Astrocyte (in vitro differentiated cells and primary cell): Measurements from ENCODE around the gene PHC1.

ENCODE experiments used
- EZH2 ChIP-seq: IDR thresholded peaks from 2 replicates; pipeline ENCODE4 v1.6.1; 2012; ENCODE audit warnings: mild to moderate bottlenecking, low read length, inconsistent platforms; ENCODE audit not compliant: insufficient read depth
- TF ChIP-seq, protein P1 (sequence below): IDR thresholded peaks from 2 replicates; pipeline ENCODE4 v1.5.1; 2011; ENCODE audit warnings: low read depth, mild to moderate bottlenecking, inconsistent platforms, low read length, moderate library complexity; ENCODE audit not compliant: insufficient read depth

DNA sequence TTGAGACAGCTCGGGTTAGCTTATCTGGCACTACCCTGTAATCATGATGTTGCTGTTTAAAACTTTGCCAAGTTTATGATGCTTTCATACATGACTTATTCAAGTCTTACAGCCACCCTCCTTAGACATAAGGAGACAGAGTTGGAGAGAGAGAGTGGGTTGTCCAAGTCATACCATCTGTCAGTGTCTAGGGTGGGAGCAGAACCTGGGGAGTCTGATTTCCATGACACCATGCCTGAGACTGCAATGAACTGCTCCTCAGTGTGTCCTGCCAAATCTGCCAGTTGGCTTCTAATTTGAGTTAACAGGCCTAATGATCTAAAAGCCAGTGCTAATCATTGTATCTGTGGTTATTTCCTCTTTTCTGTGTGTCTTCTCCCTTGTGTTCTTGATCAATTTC is 43.7 kb upstream of the PHC1 start:
- TF ChIP-seq, protein P1, sequence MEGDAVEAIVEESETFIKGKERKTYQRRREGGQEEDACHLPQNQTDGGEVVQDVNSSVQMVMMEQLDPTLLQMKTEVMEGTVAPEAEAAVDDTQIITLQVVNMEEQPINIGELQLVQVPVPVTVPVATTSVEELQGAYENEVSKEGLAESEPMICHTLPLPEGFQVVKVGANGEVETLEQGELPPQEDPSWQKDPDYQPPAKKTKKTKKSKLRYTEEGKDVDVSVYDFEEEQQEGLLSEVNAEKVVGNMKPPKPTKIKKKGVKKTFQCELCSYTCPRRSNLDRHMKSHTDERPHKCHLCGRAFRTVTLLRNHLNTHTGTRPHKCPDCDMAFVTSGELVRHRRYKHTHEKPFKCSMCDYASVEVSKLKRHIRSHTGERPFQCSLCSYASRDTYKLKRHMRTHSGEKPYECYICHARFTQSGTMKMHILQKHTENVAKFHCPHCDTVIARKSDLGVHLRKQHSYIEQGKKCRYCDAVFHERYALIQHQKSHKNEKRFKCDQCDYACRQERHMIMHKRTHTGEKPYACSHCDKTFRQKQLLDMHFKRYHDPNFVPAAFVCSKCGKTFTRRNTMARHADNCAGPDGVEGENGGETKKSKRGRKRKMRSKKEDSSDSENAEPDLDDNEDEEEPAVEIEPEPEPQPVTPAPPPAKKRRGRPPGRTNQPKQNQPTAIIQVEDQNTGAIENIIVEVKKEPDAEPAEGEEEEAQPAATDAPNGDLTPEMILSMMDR, result no peak
- no peak for TF ChIP-seq EZH2
